Fibroblast of villous mesenchyme (primary cell): ENCODE results near the gene BLM. TPM values are rescaled to one million over a fixed set of nuclear protein-coding genes. Genes with fewer than 3 reads are reported as not detected.

ENCODE experiments used
- DNase-seq: peaks from one replicate; pipeline ENCODE4 v3.0.0-alpha.2; 2010; ENCODE audit warnings: low read depth
- H3K4me3 ChIP-seq: 2 replicates; pipeline ENCODE4 v1.5.1; 2011; ENCODE audit warnings: low read depth, mild to moderate bottlenecking, low read length
- CTCF ChIP-seq: IDR thresholded peaks from 2 replicates; pipeline ENCODE4 v1.5.1; 2012; ENCODE audit warnings: low read depth, mild to moderate bottlenecking, low read length; ENCODE audit not compliant: insufficient read depth
- total RNA-seq: library from RNA; depleted of rRNA; stranded (reverse); fragments of >200 nt; gene quantifications from 2 replicates; pipeline ENCODE4 v1.2.3, GENCODE V29; 2012

The BLM gene
- total RNA-seq, 1 donor, result 6.0 TPM

DNA sequence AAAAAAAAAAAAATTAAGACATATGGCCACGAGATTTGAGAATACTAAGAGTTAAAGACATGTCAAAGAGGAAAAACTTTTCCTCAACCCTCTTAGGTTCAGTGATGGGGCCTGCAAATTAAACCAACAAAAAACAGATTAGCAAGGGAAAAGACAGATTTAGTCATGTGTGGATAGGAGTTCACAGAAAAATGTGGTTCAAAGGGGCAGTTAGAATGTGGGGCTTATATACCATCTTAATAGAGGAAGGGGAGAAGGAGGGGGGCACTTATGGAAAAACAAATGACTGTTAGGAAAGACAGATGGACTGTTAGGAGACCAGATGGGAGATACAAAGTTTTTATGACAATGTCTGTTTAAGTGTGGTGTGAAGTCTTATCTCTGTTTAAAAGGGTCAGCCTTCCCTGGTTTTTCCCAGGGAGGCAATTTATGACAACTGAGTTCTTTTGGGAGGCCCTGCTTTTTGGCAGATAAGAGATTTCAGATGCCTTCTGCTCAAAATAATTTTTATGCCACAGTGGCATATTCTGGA lies 82.6 kb downstream of the BLM start:
- DNase-seq, result peak; percentile 75
- H3K4me3 ChIP-seq, result no peak overlapping the region
- no peak for TF ChIP-seq CTCF

- no peak for TF ChIP-seq CTCF
- no peak for DNase-seq
- no peak overlapping the region for H3K4me3 ChIP-seq
Observed at GRCh38 chr15:90801803-90802202, 84.7 kb downstream of the BLM start.

DNA sequence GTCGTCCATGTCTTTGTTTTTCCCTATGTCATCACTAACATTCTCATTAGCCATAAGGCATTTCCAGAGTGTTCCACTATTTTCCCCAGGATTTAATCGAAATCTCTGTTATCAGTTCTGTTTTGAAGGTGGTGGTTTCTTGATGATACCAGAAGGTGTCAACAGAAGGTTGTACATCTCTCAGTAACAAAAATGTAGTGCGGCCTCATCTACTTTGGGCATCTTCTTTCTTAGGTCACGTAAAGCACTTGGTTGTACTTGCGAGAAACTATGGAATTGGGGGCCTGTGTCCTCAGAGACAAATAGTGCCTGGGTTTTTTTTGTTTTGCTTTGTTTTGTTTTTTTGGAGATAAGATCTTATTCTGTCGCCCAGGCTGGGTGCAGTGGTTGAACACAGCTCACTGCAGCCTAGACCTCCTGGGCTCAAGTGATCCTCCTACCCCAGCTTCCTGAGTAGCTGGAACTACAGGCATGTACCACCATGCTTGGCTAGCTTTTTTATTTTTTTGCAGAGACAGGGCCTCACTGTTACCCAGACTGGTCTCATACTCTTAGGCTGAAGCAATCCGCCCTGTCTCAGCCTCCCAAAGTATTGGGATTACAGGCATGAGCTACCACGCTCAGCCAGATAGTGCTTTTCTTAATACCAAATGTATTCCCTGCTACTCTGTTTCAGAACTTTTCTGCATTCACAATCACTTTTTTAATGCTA lies 90.1 kb downstream of the BLM start:
- DNase-seq, result no peak
- TF ChIP-seq CTCF, result no peak
- no peak overlapping the region for H3K4me3 ChIP-seq

- TF ChIP-seq CTCF, result no peak
- H3K4me3 ChIP-seq, result no peak overlapping the region
- no peak for DNase-seq
Observed at GRCh38 chr15:90807786-90808086, 90.6 kb downstream of the BLM start.

- no peak for DNase-seq
- no peak overlapping the region for H3K4me3 ChIP-seq
- TF ChIP-seq CTCF, result no peak
Observed at GRCh38 chr15:90808517-90809235, 91.5 kb downstream of the BLM start.

DNA sequence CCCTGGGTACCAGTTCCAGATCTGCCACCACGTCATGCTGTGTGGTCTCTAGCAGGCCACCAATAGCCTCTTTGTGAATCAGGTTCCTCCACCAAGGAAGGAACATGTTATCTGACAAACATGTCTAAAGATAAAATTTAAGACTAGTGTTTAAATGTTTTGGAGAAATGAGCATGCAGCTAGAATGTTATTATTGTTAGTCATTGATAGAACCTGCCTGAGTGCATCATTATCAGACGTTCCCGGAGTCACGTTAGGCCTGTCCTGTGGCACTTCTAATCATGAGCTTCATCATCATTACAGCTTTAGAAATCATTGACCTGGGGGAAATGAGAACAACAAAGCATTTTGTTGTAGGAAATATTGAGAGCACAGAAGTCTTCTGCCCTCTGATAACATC lies 92.4 kb downstream of the BLM start:
- no peak overlapping the region for H3K4me3 ChIP-seq
- peak; percentile 22 for DNase-seq
- TF ChIP-seq CTCF, result no peak
